Activated T-cell treated with anti-CD3 and anti-CD28 coated beads, Interleukin-2, amount 50 U/mL, for 24 hours (primary cell): ENCODE data around the gene DBX1.
"Not testable (repeated sequence)": the region's sequence is repeated elsewhere in the genome, so short reads cannot be mapped to it uniquely, and the experiment has no call there.

Experiments used
- DNase-seq: peaks from one replicate; pipeline ENCODE4 v3.0.0-alpha.2; 2020
- H3K27ac Mint-ChIP-seq: 2 replicates; pipeline ENCODE4 v1.8.0; 2020; ENCODE audit warnings: mild to moderate bottlenecking, mixed read lengths
- H3K27me3 Mint-ChIP-seq: 2 replicates; pipeline ENCODE4 v1.8.0; 2020; ENCODE audit warnings: mixed read lengths
- H3K36me3 Mint-ChIP-seq: 2 replicates; pipeline ENCODE4 v1.8.0; 2020; ENCODE audit warnings: low read depth, mixed read lengths
- H3K4me1 Mint-ChIP-seq: 2 replicates; pipeline ENCODE4 v1.8.0; 2020; ENCODE audit warnings: low read depth, mixed read lengths
- H3K4me3 Mint-ChIP-seq: 2 replicates; pipeline ENCODE4 v1.8.0; 2020; ENCODE audit warnings: mild to moderate bottlenecking, moderate library complexity, mixed read lengths
- H3K9me3 Mint-ChIP-seq: 2 replicates; pipeline ENCODE4 v1.8.0; 2020; ENCODE audit warnings: mixed read lengths

Gene DBX1

GRCh38 chr11:20155683-20156279, 4.5 kb downstream of the DBX1 start:
- peaks cover 5% of the 10 kb centered on the region for H3K9me3 Mint-ChIP-seq
- H3K4me1 Mint-ChIP-seq, result peaks cover 22% of the 10 kb centered on the region
- H3K27me3 Mint-ChIP-seq, result peaks cover 57% of the 10 kb centered on the region
- H3K36me3 Mint-ChIP-seq, result no peaks in the 10 kb centered on the region
- no peak for DNase-seq
- peak overlapping the region; percentile 62 for H3K4me3 Mint-ChIP-seq
- H3K27ac Mint-ChIP-seq, result peak overlapping the region; percentile 63

DNA sequence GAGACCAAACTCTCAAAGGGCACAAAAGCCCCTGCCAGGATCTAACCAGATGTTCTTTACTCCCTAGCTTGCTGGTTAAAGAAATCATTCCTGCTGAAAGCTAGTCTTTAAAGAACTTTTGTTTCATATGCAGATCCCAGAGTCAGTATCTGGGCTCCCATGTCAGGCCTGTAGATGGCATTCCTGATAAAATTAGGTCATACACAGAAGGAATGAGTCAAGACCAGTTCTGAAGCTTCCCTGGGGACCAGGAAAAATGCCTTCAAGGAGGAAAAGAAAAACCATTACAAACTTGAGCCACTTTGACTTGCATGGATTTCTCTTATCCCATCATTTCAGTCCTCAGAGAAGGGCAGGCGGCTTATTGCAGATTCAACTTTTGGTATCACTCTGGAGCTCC, 5.9 kb downstream of the DBX1 start:
- H3K27ac Mint-ChIP-seq, result no peak overlapping the region
- H3K9me3 Mint-ChIP-seq, result peaks cover 5% of the 10 kb centered on the region
- H3K4me3 Mint-ChIP-seq, result no peak overlapping the region
- no peaks in the 10 kb centered on the region for H3K36me3 Mint-ChIP-seq
- peaks cover 22% of the 10 kb centered on the region for H3K4me1 Mint-ChIP-seq
- H3K27me3 Mint-ChIP-seq, result peaks cover 47% of the 10 kb centered on the region
- no peak for DNase-seq

GRCh38 chr11:20138707-20139106, 21.6 kb downstream of the DBX1 start:
- no peak overlapping the region for H3K27ac Mint-ChIP-seq

GRCh38 chr11:20137637-20138036, 22.6 kb downstream of the DBX1 start:
- no peaks in the 10 kb centered on the region for H3K9me3 Mint-ChIP-seq
- peaks cover under 1% of the 10 kb centered on the region for H3K4me1 Mint-ChIP-seq
- H3K36me3 Mint-ChIP-seq, result no peaks in the 10 kb centered on the region
- H3K27ac Mint-ChIP-seq, result no peak overlapping the region
- no peak for DNase-seq
- peaks cover 72% of the 10 kb centered on the region for H3K27me3 Mint-ChIP-seq
- H3K4me3 Mint-ChIP-seq, result no peak overlapping the region

More at GRCh38 chr11:20138707-20139106, 21.6 kb downstream of the DBX1 start:
- Mint-ChIP-seq H3K9me3 (no peaks in the 10 kb centered on the region), H3K4me3 (no peak overlapping the region), H3K27me3 (peaks cover 69% of the 10 kb centered on the region), H3K4me1 (no peaks in the 10 kb centered on the region), H3K36me3 (no peaks in the 10 kb centered on the region)
- DNase-seq, result no peak

GRCh38 chr11:20134991-20135736, 25.1 kb downstream of the DBX1 start:
- Mint-ChIP-seq H3K36me3 (no peaks in the 10 kb centered on the region), H3K9me3 (no peaks in the 10 kb centered on the region), H3K4me1 (peaks cover 12% of the 10 kb centered on the region), H3K27me3 (peaks cover 71% of the 10 kb centered on the region), H3K4me3 (no peak overlapping the region), H3K27ac (no peak overlapping the region)
- DNase-seq, result no peak

- H3K36me3 Mint-ChIP-seq, result no peaks in the 10 kb centered on the region
- H3K9me3 Mint-ChIP-seq, result no peaks in the 10 kb centered on the region
- no peak overlapping the region for H3K27ac Mint-ChIP-seq
- no peak for DNase-seq
- peaks cover 57% of the 10 kb centered on the region for H3K27me3 Mint-ChIP-seq
- peaks cover 12% of the 10 kb centered on the region for H3K4me1 Mint-ChIP-seq
- peak overlapping the region; percentile 69 for H3K4me3 Mint-ChIP-seq
Observed at GRCh38 chr11:20132667-20133039, 27.6 kb downstream of the DBX1 start.

DNA sequence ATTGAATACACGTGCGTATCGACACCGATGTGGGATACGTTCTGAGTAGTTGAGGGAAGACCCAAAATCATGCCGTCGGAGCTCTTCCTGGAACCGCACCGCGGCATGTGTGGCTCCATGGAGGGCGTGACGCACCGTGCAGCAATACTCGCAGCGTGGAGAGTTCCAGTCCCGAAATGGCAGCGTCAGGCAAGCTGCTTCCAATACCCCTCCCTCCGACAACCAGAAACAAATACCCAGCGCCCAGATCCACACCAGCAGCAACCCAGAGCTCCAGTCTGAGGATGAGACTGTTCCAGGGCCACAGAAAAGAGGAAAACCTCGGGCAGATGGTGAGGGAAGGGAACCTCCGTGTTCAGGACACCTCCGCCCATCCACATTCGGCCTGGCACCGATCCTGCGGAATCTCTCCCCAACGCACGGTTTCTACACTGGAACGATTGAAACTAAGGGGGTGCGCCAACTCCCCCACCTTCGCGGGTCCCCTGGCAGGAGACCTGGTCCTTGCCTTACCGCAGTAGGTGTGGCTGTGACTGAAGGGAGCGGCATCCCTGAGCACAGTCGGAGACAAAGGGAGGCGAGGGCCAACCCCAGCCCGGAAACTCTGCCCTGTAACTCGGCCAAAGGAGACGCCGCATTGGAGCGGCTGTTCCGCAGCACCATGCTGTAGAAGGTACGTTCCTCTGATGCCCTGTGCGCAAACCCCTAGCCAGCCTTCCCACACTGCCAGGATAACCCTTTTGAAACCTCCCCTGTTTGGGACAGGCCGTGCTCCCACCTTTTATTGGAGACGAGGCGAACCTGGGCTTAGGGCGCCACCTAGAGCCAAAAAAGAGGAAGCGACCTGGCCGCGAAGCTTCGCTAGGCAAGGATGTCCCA, 28.2 kb downstream of the DBX1 start:
- Mint-ChIP-seq H3K4me1 (peaks cover 12% of the 10 kb centered on the region), H3K4me3 (peak overlapping the region; percentile 69), H3K27me3 (peaks cover 56% of the 10 kb centered on the region), H3K27ac (no peak overlapping the region), H3K9me3 (no peaks in the 10 kb centered on the region), H3K36me3 (no peaks in the 10 kb centered on the region)
- DNase-seq, result peak; percentile 70

GRCh38 chr11:20129665-20130064, 30.6 kb downstream of the DBX1 start:
- no peak for DNase-seq
- H3K36me3 Mint-ChIP-seq, result no peaks in the 10 kb centered on the region
- H3K27ac Mint-ChIP-seq, result no peak overlapping the region
- H3K4me3 Mint-ChIP-seq, result no peak overlapping the region
- H3K9me3 Mint-ChIP-seq, result no peaks in the 10 kb centered on the region
- H3K27me3 Mint-ChIP-seq, result peaks cover 36% of the 10 kb centered on the region
- peaks cover 12% of the 10 kb centered on the region for H3K4me1 Mint-ChIP-seq

- not testable (repeated sequence) for H3K36me3 Mint-ChIP-seq, H3K27ac Mint-ChIP-seq, H3K4me3 Mint-ChIP-seq, DNase-seq, H3K9me3 Mint-ChIP-seq
- peaks cover 12% of the 10 kb centered on the region for H3K4me1 Mint-ChIP-seq
- peaks cover 24% of the 10 kb centered on the region for H3K27me3 Mint-ChIP-seq
Observed at GRCh38 chr11:20128528-20128825, 31.8 kb downstream of the DBX1 start.

DNA sequence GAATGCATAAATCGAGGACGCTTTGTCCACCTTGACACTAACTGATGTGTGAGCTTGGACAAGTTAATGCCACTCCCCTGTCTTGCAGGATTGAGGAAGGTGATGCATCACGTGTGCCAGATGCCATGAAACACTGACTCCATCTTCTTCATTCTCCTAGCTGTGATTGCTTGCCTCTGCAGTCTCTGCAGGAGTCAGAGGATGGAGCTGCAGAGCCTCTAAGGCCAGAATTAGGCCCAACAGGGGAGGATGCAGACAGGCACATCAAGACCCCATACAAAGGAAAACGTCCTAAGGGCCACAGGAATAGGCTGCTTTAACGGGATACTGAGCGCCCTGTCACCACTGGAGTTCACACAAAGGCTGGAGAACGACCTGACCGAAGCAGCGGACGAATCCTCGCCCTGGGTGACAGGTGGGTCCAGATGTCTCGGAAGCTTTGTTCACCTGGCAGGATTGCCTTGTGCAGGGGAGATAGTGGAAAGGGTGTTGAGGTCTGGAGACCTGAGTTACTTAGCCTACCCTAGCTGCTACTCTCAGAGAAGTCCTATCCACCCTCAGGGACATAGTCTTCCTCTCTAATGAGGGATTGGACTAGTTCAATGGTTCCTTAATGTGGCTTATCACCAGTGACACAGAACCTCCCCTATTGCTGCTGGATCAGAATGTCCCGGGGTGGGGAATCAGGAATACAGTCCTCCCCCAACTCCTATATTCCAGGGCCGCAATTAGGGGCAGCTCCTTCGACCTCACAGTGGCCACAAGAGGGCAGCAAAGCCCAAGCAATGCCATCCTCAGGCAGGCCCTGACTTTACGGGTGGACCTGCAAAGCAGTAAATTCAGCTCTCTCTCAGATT, 32.4 kb downstream of the DBX1 start:
- Mint-ChIP-seq H3K27ac (no peak overlapping the region), H3K36me3 (no peaks in the 10 kb centered on the region), H3K9me3 (no peaks in the 10 kb centered on the region), H3K4me3 (no peak overlapping the region), H3K27me3 (peaks cover 20% of the 10 kb centered on the region), H3K4me1 (peaks cover 12% of the 10 kb centered on the region)
- DNase-seq, result peak; percentile 82

- Mint-ChIP-seq H3K36me3 (no peaks in the 10 kb centered on the region), H3K27me3 (peaks cover 9% of the 10 kb centered on the region), H3K4me1 (peaks cover 3% of the 10 kb centered on the region), H3K4me3 (no peak overlapping the region), H3K9me3 (no peaks in the 10 kb centered on the region), H3K27ac (no peak overlapping the region)
- no peak for DNase-seq
Observed at GRCh38 chr11:20126724-20127123, 33.6 kb downstream of the DBX1 start.

- H3K27ac Mint-ChIP-seq, result no peak overlapping the region
- peaks cover 9% of the 10 kb centered on the region for H3K27me3 Mint-ChIP-seq
- no peaks in the 10 kb centered on the region for H3K9me3 Mint-ChIP-seq
- DNase-seq, result no peak
- H3K36me3 Mint-ChIP-seq, result no peaks in the 10 kb centered on the region
- H3K4me1 Mint-ChIP-seq, result no peaks in the 10 kb centered on the region
- no peak overlapping the region for H3K4me3 Mint-ChIP-seq
Observed at GRCh38 chr11:20125927-20126326, 34.3 kb downstream of the DBX1 start.

DNA sequence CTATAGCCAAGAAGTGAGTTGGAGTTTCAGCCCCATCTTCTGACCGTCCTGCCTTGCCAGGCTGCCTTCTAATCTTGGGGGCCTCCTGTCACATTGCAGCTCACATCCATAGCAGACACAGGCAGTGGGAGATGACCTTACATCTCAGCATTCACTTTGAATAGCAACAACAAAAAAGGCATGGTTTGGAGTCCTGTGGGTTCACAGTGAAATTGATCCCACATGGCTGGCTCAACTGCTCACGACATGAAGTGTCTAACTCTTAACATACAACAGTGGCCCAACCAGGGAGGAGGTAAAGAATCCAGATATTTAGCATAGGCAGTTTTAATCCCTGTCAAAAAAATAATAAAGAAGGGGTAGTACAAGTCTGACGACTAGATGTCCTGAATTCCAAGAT, 38.1 kb downstream of the DBX1 start:
- no peaks in the 10 kb centered on the region for H3K4me1 Mint-ChIP-seq

More for the DNA sequence above, 38.1 kb downstream of the DBX1 start:
- Mint-ChIP-seq H3K27ac (no peak overlapping the region), H3K27me3 (peaks cover 4% of the 10 kb centered on the region), H3K9me3 (no peaks in the 10 kb centered on the region), H3K4me3 (no peak overlapping the region), H3K36me3 (no peaks in the 10 kb centered on the region)
- no peak for DNase-seq
